Peyer's patch (tissue), 4 donors: ENCODE measurements around the gene KCNQ1OT1. TPM values are rescaled to one million over a fixed set of nuclear protein-coding genes. Genes with fewer than 3 reads are reported as not detected.

Source experiments
- DNase-seq, 3 donors: peaks; one replicate each; pipeline ENCODE4 v3.0.0-alpha.2; 2017 to 2019
- H3K27ac ChIP-seq, 4 donors: fragments of 200-600 bp; sonication (generic); one replicate each; pipeline ENCODE4 v1.5.1; 2016 to 2019
- H3K27me3 ChIP-seq, 2 donors: fragments of 200-600 bp; sonication (generic); one replicate each; pipeline ENCODE4 v1.5.1; 2019
- H3K36me3 ChIP-seq, 3 donors: fragments of 200-600 bp; sonication (generic); one replicate each; pipeline ENCODE4 v1.5.1; 2016 to 2019
- H3K4me1 ChIP-seq, 4 donors: fragments of 200-600 bp; sonication (generic); one replicate each; pipeline ENCODE4 v1.5.1; 2016 to 2019
- H3K4me3 ChIP-seq, 4 donors: fragments of 200-600 bp; sonication (generic); 1 replicate in 3 of 4; 2 replicates in 1 of 4; pipeline ENCODE4 v1.5.1; 2016 to 2019; ENCODE audit warnings: mild to moderate bottlenecking in 1 of 4
- H3K9me3 ChIP-seq, 4 donors: fragments of 200-600 bp; sonication (generic); one replicate each; pipeline ENCODE4 v1.5.1; 2016 to 2019; ENCODE audit warnings: mild to moderate bottlenecking in 1 of 4
- POLR2A ChIP-seq, 2 donors: fragments of 450-650 bp; IDR thresholded peaks; one replicate each; pipeline ENCODE4 v1.5.1; 2017; ENCODE audit warnings: antibody characterized with exemption in 2 of 2, mild to moderate bottlenecking in 2 of 2, moderate library complexity in 2 of 2
- total RNA-seq, 4 donors: library from RNA; depleted of rRNA; stranded (reverse); fragments of >200 nt; gene quantifications; one replicate each; pipeline ENCODE4 v1.1.0, GENCODE V29; 2016
- TF ChIP-seq, protein P1 (sequence below), 6 experiments: fragments of 450-650 bp in 4 of 6; fragments of 200-600 bp in 2 of 6; sonication (generic) in 1 of 6; IDR thresholded peaks; one replicate each; pipeline ENCODE4 v1.5.1; 2017 to 2019; ENCODE audit warnings: antibody characterized with exemption in 6 of 6, mild to moderate bottlenecking in 3 of 6, moderate library complexity in 1 of 6

Gene KCNQ1OT1
- total RNA-seq, 4 donors from 2014 or later, result 3.2 to 6.2 (median 4.5) TPM

DNA sequence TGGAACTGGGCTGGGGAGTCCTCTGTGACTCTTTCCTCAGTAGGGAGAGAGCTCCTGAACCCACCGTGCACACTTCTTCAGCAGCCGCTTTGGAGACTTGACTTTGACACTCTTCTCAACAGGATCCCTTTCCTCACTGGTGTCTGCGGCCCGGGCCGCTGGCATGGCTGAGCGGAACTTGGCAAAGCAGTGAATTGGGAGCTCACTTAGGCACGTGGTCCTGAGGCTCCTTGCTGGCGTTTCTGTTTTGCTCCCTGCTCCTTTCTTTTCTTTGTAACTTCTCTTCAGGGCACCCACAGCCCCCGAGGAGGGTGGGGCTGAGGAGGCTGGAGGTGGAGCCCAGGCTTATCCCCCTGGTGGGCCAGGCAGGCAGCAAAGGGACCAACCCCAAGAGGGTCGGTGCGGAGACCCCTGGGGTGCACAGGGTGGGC is 8.4 kb upstream of the KCNQ1OT1 start:
- no peak for DNase-seq
- no peak overlapping the region for H3K4me3 ChIP-seq
- TF ChIP-seq, protein P1, sequence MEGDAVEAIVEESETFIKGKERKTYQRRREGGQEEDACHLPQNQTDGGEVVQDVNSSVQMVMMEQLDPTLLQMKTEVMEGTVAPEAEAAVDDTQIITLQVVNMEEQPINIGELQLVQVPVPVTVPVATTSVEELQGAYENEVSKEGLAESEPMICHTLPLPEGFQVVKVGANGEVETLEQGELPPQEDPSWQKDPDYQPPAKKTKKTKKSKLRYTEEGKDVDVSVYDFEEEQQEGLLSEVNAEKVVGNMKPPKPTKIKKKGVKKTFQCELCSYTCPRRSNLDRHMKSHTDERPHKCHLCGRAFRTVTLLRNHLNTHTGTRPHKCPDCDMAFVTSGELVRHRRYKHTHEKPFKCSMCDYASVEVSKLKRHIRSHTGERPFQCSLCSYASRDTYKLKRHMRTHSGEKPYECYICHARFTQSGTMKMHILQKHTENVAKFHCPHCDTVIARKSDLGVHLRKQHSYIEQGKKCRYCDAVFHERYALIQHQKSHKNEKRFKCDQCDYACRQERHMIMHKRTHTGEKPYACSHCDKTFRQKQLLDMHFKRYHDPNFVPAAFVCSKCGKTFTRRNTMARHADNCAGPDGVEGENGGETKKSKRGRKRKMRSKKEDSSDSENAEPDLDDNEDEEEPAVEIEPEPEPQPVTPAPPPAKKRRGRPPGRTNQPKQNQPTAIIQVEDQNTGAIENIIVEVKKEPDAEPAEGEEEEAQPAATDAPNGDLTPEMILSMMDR (IDR thresholded peaks at IDR 0.05), result no peak
- no peaks in the 10 kb centered on the region for H3K27me3 ChIP-seq
- no peaks in the 10 kb centered on the region for H3K9me3 ChIP-seq
- H3K4me1 ChIP-seq, result peaks cover 0 to 7% (median 0%) of the 10 kb centered on the region in 4 donors
- H3K27ac ChIP-seq, result peak overlapping the region in 1 of 4 donors; percentile 69
- H3K36me3 ChIP-seq, result no peaks in the 10 kb centered on the region

DNA sequence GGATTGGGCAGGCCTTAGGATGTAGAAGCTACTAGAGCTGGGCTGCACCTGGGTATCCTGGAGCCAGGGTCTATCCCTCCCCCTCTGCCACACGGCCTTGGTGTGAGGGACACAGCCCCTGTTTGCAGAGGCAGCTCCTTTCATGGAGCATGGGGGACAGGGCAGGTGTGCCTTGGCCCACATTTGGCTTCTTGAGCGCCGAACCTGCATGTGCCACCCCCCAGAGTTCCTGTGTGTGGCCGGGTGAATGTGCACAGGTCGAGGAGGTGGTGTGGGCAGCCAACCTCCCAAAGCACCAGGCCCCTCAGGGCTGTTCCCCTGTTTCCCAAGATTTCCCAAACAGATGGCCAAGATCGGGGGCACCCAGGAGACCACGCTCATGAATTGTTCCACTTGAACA is 7.9 kb upstream of the KCNQ1OT1 start:
- Histone ChIP-seq H3K27me3 (no peaks in the 10 kb centered on the region), H3K36me3 (no peaks in the 10 kb centered on the region), H3K27ac (peak overlapping the region in 1 of 4 donors; percentile 69), H3K4me1 (peaks cover 0 to 7% (median 0%) of the 10 kb centered on the region in 4 donors), H3K4me3 (no peak overlapping the region), H3K9me3 (no peaks in the 10 kb centered on the region)
- no peak for TF ChIP-seq POLR2A (IDR thresholded peaks at IDR 0.05)
- TF ChIP-seq, protein P1 (IDR thresholded peaks at IDR 0.05), result no peak
- no peak for DNase-seq

DNA sequence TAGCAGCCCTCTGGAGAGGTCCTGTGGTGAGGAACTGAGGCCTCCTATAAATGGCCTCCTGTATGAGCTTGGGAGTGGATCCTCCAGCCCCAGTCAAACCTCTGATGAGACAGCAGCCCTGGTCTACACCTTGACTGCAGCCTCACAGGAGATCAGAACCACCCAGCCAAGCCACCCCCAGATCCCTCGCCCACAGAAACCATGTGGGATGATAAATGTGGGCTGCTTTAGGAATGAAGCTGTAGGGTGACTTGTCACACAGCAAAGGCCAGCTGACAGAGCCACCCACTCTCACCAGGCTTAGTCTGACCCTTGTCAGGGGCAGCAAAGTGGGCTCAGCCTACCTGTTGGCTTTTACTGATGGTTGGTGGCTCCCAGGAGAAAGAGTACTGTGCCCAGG is 6.5 kb upstream of the KCNQ1OT1 start:
- no peak for DNase-seq
- TF ChIP-seq POLR2A (IDR thresholded peaks at IDR 0.05), result no peak
- TF ChIP-seq, protein P1 (IDR thresholded peaks at IDR 0.05), result no peak
- H3K27me3 ChIP-seq, result no peaks in the 10 kb centered on the region

DNA sequence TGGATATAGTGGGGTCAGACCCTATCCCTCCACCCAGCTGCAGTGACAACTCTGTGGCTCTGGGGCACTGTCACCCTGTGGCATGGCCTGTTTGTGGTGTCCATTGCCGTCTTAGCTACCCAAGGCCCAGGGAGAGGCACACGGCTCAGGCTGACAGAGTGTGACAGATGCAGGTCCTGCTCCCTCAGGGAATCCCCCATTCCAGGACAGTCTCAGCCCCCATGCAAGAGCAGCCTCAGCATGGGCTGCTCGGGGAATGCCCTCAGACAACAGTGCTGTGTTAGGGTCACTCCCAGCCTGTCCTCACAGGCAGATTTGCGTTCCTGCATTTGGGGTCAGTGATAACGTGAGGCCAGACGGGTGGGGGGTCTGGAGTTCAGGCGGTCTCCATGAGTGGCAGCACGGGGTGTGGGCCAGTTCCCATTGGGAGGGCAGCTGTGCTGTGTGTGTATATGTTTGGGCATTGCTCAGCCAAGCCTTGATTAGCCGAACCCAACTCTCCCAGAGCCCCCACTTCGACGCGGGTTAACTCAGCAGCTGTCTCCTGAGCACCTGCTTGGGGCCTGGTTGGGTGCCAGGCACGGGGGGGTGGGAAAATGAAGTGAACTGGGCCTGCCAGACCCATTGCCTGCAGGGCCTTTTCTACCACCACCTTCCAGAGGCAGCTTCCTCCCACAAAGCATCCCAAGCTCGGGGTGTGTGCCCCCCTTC is 5.3 kb upstream of the KCNQ1OT1 start:
- Histone ChIP-seq H3K4me1 (peaks cover 0 to 12% (median 0%) of the 10 kb centered on the region in 4 donors), H3K27me3 (no peaks in the 10 kb centered on the region), H3K4me3 (no peak overlapping the region), H3K36me3 (no peaks in the 10 kb centered on the region), H3K27ac (no peak overlapping the region), H3K9me3 (no peaks in the 10 kb centered on the region)
- TF ChIP-seq POLR2A (IDR thresholded peaks at IDR 0.05), result no peak
- TF ChIP-seq, protein P1 (IDR thresholded peaks at IDR 0.05), result no peak
- DNase-seq, result peak in 1 of 3 donors; percentile 31

More for the DNA sequence above, 6.5 kb upstream of the KCNQ1OT1 start:
- Histone ChIP-seq H3K4me1 (peaks cover 0 to 7% (median 0%) of the 10 kb centered on the region in 4 donors), H3K36me3 (no peaks in the 10 kb centered on the region), H3K4me3 (no peak overlapping the region), H3K9me3 (no peaks in the 10 kb centered on the region), H3K27ac (no peak overlapping the region)

DNA sequence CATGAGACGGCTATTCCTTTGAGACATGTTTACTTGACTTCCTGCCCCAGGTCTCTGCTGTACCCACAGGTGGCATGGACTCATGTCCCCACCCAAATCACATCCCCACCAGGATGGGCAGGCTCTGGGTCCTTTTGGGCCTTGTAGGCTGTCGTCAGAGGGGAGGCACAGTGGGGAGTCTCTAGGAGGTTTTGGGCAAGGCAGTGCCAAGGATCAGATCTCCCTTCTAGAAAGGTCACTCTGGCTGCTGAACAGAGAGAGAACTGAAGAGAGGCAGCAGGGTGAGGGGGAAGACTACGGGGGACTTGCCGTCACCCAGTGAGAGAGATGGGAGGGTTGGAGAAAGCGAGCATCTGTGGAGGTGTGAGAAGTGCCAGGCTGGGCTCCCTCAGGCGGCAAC is 4.6 kb upstream of the KCNQ1OT1 start:
- H3K27ac ChIP-seq, result no peak overlapping the region
- peak in 1 of 3 donors; percentile 15 for DNase-seq
- no peaks in the 10 kb centered on the region for H3K27me3 ChIP-seq
- H3K36me3 ChIP-seq, result no peaks in the 10 kb centered on the region
- no peak overlapping the region for H3K4me3 ChIP-seq
- H3K4me1 ChIP-seq, result peaks cover 0 to 12% (median 0%) of the 10 kb centered on the region in 4 donors
- TF ChIP-seq, protein P1 (IDR thresholded peaks at IDR 0.05), result no peak
- no peak for TF ChIP-seq POLR2A (IDR thresholded peaks at IDR 0.05)
- no peaks in the 10 kb centered on the region for H3K9me3 ChIP-seq
